Panc1 (cell line): ENCODE results near the gene SPECC1. TPM values are rescaled to one million over a fixed set of nuclear protein-coding genes. Genes with fewer than 3 reads are reported as not detected.

ENCODE experiments used
- ATAC-seq: fragments of 200-7000 bp; cut with Tn5 transposase; 2 replicates; pipeline ENCODE4 v1.9.1; 2020; ENCODE audit warnings: mild to moderate bottlenecking, moderate library complexity
- BruUV-seq: library from RNA; stranded (reverse); fragments of 400-500 nt; replicated peaks from 2 replicates; lab custom pipeline; 2021; lab: Mats Ljungman, UMichigan
- CTCF ChIA-PET: fragments of 300-600 bp; sonication (Branson Sonifier 250); formaldehyde crosslinking; loops from one replicate; lab custom pipeline; 2022; ENCODE audit warnings: antibody characterized with exemption; lab: Charles Lee
- POLR2A ChIA-PET: fragments of 300-600 bp; sonication (Branson Sonifier 250); formaldehyde crosslinking; loops from one replicate; lab custom pipeline; 2022; ENCODE audit warnings: antibody characterized with exemption; lab: Charles Lee
- DNase-seq: peaks from one replicate; pipeline ENCODE4 v3.0.0-alpha.2; 2010; ENCODE audit warnings: low read depth, low spot score
- H3K27ac ChIP-seq: 2 replicates; pipeline ENCODE4 v1.5.1; 2011; ENCODE audit warnings: mild to moderate bottlenecking, low read length, inconsistent platforms
- H3K27me3 ChIP-seq: fragments of 200-500 bp; sonication (Bioruptor generic); 2 replicates; pipeline ENCODE4 v1.6.0; 2014; ENCODE audit warnings: low read length, inconsistent platforms; ENCODE audit not compliant: control insufficient read depth, insufficient read depth
- H3K36me3 ChIP-seq: fragments of 200-500 bp; sonication (Bioruptor generic); 2 replicates; pipeline ENCODE4 v1.5.1; 2014; ENCODE audit warnings: inconsistent platforms, mild to moderate bottlenecking, low read length, moderate library complexity; ENCODE audit not compliant: control insufficient read depth, insufficient read depth
- H3K4me1 ChIP-seq: 2 replicates; pipeline ENCODE4 v1.5.1; 2011; ENCODE audit warnings: inconsistent platforms, mild to moderate bottlenecking, low read length, moderate library complexity; ENCODE audit not compliant: control insufficient read depth, insufficient read depth
- H3K4me3 ChIP-seq, 2 experiments: 2 replicates each; pipeline ENCODE4 v1.5.1; 2011 to 2012; ENCODE audit warnings: low read depth in 2 of 2, low read length in 2 of 2, mild to moderate bottlenecking in 2 of 2, inconsistent platforms in 1 of 2, moderate library complexity in 1 of 2
- H3K9me3 ChIP-seq: fragments of 200-500 bp; sonication (Bioruptor generic); 2 replicates; pipeline ENCODE4 v1.5.1; 2014; ENCODE audit warnings: low read depth, mild to moderate bottlenecking, inconsistent platforms, low read length, moderate library complexity; ENCODE audit not compliant: control insufficient read depth, insufficient read depth
- CTCF ChIP-seq: fragments of 450-650 bp; IDR thresholded peaks from 2 replicates; pipeline ENCODE4 v1.5.1; 2017; ENCODE audit warnings: mild to moderate bottlenecking
- POLR2AphosphoS5 ChIP-seq: IDR thresholded peaks from 2 replicates; pipeline ENCODE4 v1.6.1; 2012; ENCODE audit warnings: mild to moderate bottlenecking, low read depth, low read length, moderate library complexity
- REST ChIP-seq, 2 experiments: IDR thresholded peaks; 2 replicates each; pipeline ENCODE4 v1.6.1; 2011 to 2012; ENCODE audit warnings: low read depth in 2 of 2, control low read depth in 1 of 2, low read length in 1 of 2, mild to moderate bottlenecking in 1 of 2, moderate library complexity in 1 of 2; ENCODE audit not compliant: insufficient read depth in 1 of 2
- SIN3A ChIP-seq: IDR thresholded peaks from 2 replicates; pipeline ENCODE4 v1.6.1; 2012; ENCODE audit warnings: low read depth, mild to moderate bottlenecking, low read length, moderate library complexity, borderline replicate concordance; ENCODE audit not compliant: insufficient read depth
- TCF7L2 ChIP-seq: IDR thresholded peaks from 2 replicates; pipeline ENCODE4 v1.6.1; 2011; ENCODE audit warnings: mild to moderate bottlenecking, low read depth, low read length, inconsistent platforms
- in situ Hi-C: cut with HindIII; loops from 2 replicates; pipeline ENCODE4 v1.10.0; 2016; ENCODE audit warnings: low sequenced_read_pairs, low pct_unique_long_range_greater_than_20kb
- intact Hi-C: fragments of 100-400 bp; cut with micrococcal nuclease; formaldehyde crosslinking; loops from one replicate; pipeline ENCODE4 v1.10.0; 2022; ENCODE audit not compliant: unreplicated experiment
- total RNA-seq: library from RNA; stranded (reverse); gene quantifications from one replicate; pipeline ENCODE4 v1.2.1, GENCODE V29; 2021; ENCODE audit not compliant: unreplicated experiment

SPECC1 gene
- total RNA-seq, 1 experiment from 2014 or later: 80.8 TPM

GRCh38 chr17:20273741-20274500, 264.8 kb downstream of the SPECC1 start:
- no TSS peak for BruUV-seq
- in situ Hi-C loops: no loop called here

GRCh38 chr17:20275653-20276052, 266.5 kb downstream of the SPECC1 start:
- in situ Hi-C loops: no loop called here
- BruUV-seq: no TSS peak
- H3K27me3 ChIP-seq: no peaks in the 10 kb centered on the region

More at GRCh38 chr17:20273741-20274500, 264.8 kb downstream of the SPECC1 start:
- Histone ChIP-seq H3K27ac (no peak overlapping the region), H3K9me3 (no peaks in the 10 kb centered on the region), H3K4me3 (no peak overlapping the region), H3K27me3 (no peaks in the 10 kb centered on the region), H3K4me1 (no peaks in the 10 kb centered on the region), H3K36me3 (0 out of 2 replicates have a peak, but pooled peaks cover 2% of the 10 kb centered on the region)
- ChIA-PET POLR2A (interaction anchor here (0.7 kb wide), 1 partner anchor 9 kb away, joined by 4 read pairs; no protein-coding TSS in a partner anchor), CTCF (no interaction called here)
- DNase-seq (no peak), ATAC-seq (no peak)
- no peak for TF ChIP-seq TCF7L2
- no peak for TF ChIP-seq POLR2AphosphoS5
- TF ChIP-seq REST (IDR thresholded peaks at IDR 0.05; ENCODE audit: insufficient read depth in 1 of 2, low read depth in 2 of 2, low read length in 1 of 2): no peak
- no peak for TF ChIP-seq SIN3A
- TF ChIP-seq CTCF: no peak
- intact Hi-C loops: loop anchor here (2.0 kb wide), 1 partner anchor 47 kb away; no protein-coding TSS in a partner anchor

More at GRCh38 chr17:20275653-20276052, 266.5 kb downstream of the SPECC1 start:
- DNase-seq (no peak), ATAC-seq (no peak)
- intact Hi-C loops: no loop called here
- CTCF ChIA-PET: no interaction called here
- Histone ChIP-seq H3K4me1 (no peaks in the 10 kb centered on the region), H3K36me3 (0 out of 2 replicates have a peak, but pooled peaks cover 2% of the 10 kb centered on the region), H3K4me3 (no peak overlapping the region), H3K9me3 (no peaks in the 10 kb centered on the region), H3K27ac (no peak overlapping the region)
- TF ChIP-seq POLR2AphosphoS5 (no peak), REST (IDR thresholded peaks at IDR 0.05; ENCODE audit: insufficient read depth in 1 of 2, low read depth in 2 of 2, low read length in 1 of 2) (no peak), SIN3A (no peak)
- POLR2A ChIA-PET: no interaction called here
